Loucy (cell line): ENCODE data around the gene TP53AIP1.

Experiments used
- H2AFZ ChIP-seq: fragments of 200-600 bp; sonication (generic); 2 replicates; pipeline ENCODE4 v1.6.0; 2016; ENCODE audit warnings: antibody characterized with exemption, mild to moderate bottlenecking, low read length, moderate library complexity
- H3F3A ChIP-seq: fragments of 200-600 bp; 2 replicates; pipeline ENCODE4 v1.6.0; 2016; ENCODE audit warnings: antibody characterized with exemption, low read depth, mild to moderate bottlenecking
- H3K27me3 ChIP-seq: fragments of 200-600 bp; sonication (generic); 2 replicates; pipeline ENCODE4 v1.6.1; 2014; ENCODE audit warnings: low read length, mild to moderate bottlenecking; ENCODE audit not compliant: insufficient read depth, poor library complexity, severe bottlenecking
- H3K36me3 ChIP-seq: fragments of 200-600 bp; sonication (generic); 2 replicates; pipeline ENCODE4 v1.6.1; 2016; ENCODE audit warnings: low read length; ENCODE audit not compliant: insufficient read depth
- H3K4me1 ChIP-seq: fragments of 200-600 bp; sonication (generic); 2 replicates; pipeline ENCODE4 v1.5.1; 2014; ENCODE audit warnings: low read length, mild to moderate bottlenecking; ENCODE audit not compliant: insufficient read depth, poor library complexity, severe bottlenecking
- H3K4me2 ChIP-seq: fragments of 200-600 bp; sonication (generic); 2 replicates; pipeline ENCODE4 v1.6.0; 2014; ENCODE audit warnings: antibody characterized with exemption, low read length, low read depth, mild to moderate bottlenecking; ENCODE audit not compliant: poor library complexity, severe bottlenecking
- H3K4me3 ChIP-seq: fragments of 200-600 bp; sonication (generic); 2 replicates; pipeline ENCODE4 v1.5.1; 2014; ENCODE audit warnings: low read length, mild to moderate bottlenecking, mixed read lengths; ENCODE audit not compliant: poor library complexity, severe bottlenecking
- H3K79me2 ChIP-seq: fragments of 200-600 bp; sonication (generic); 2 replicates; pipeline ENCODE4 v1.6.1; 2014; ENCODE audit warnings: low read length; ENCODE audit not compliant: insufficient read depth
- H3K9ac ChIP-seq: fragments of 200-600 bp; sonication (generic); 2 replicates; pipeline ENCODE4 v1.6.0; 2014; ENCODE audit warnings: mild to moderate bottlenecking, low read depth, low read length, moderate library complexity; ENCODE audit not compliant: poor library complexity, severe bottlenecking
- H3K9me2 ChIP-seq: fragments of 200-600 bp; sonication (generic); replicated peaks from 2 replicates; pipeline ENCODE4 v1.6.1; 2016; ENCODE audit warnings: low read depth, low read length, mixed read lengths
- H3K9me3 ChIP-seq: fragments of 200-600 bp; sonication (generic); 2 replicates; pipeline ENCODE4 v1.6.1; 2014; ENCODE audit warnings: mild to moderate bottlenecking, antibody characterized with exemption, low read length, low read depth; ENCODE audit not compliant: insufficient read depth
- H4K20me1 ChIP-seq: fragments of 200-600 bp; sonication (generic); 2 replicates; pipeline ENCODE4 v1.6.0; 2014; ENCODE audit warnings: antibody characterized with exemption, low read length, mild to moderate bottlenecking; ENCODE audit not compliant: insufficient read depth, poor library complexity, severe bottlenecking
- CTCF ChIP-seq: fragments of 200-600 bp; sonication (generic); conservative IDR thresholded peaks from 2 replicates; pipeline ENCODE4 v1.5.1; 2014; ENCODE audit warnings: mild to moderate bottlenecking, antibody characterized with exemption, low read length
- EZH2phosphoT487 ChIP-seq: fragments of 200-600 bp; IDR thresholded peaks from 2 replicates; pipeline ENCODE4 v1.6.1; 2018; ENCODE audit warnings: antibody characterized with exemption, mild to moderate bottlenecking, moderate library complexity, borderline replicate concordance

The TP53AIP1 gene

GRCh38 chr11:128948583-128948982 lies 5.9 kb upstream of the TP53AIP1 start:
- TF ChIP-seq EZH2phosphoT487 (no peak), CTCF (peak; percentile 57)
- no peak overlapping the region for H3K4me2 ChIP-seq
- H3K27me3 ChIP-seq: no peaks in the 10 kb centered on the region
- H3K4me1 ChIP-seq: no peaks in the 10 kb centered on the region
- H3K4me3 ChIP-seq: no peak overlapping the region
- no peaks in the 10 kb centered on the region for H3K9me3 ChIP-seq
- no peak overlapping the region for H2AFZ ChIP-seq
- no peak overlapping the region for H3K9ac ChIP-seq
- H3K9me2 ChIP-seq: no peaks in the 10 kb centered on the region
- H4K20me1 ChIP-seq: no peaks in the 10 kb centered on the region
- H3K36me3 ChIP-seq: no peaks in the 10 kb centered on the region
- no peaks in the 10 kb centered on the region for H3K79me2 ChIP-seq
- no peaks in the 10 kb centered on the region for H3F3A ChIP-seq

- Histone ChIP-seq H3K27me3 (no peaks in the 10 kb centered on the region), H4K20me1 (no peaks in the 10 kb centered on the region), H3K9me3 (no peaks in the 10 kb centered on the region), H3K4me1 (no peaks in the 10 kb centered on the region), H2AFZ (no peak overlapping the region), H3F3A (no peaks in the 10 kb centered on the region), H3K36me3 (no peaks in the 10 kb centered on the region), H3K9ac (no peak overlapping the region), H3K9me2 (no peaks in the 10 kb centered on the region), H3K4me3 (no peak overlapping the region), H3K4me2 (no peak overlapping the region), H3K79me2 (no peaks in the 10 kb centered on the region)
- TF ChIP-seq EZH2phosphoT487 (no peak), CTCF (no peak)
Observed at GRCh38 chr11:128947773-128948172, 5.1 kb upstream of the TP53AIP1 start.

- no peaks in the 10 kb centered on the region for H3K27me3 ChIP-seq
- H3K9ac ChIP-seq: no peak overlapping the region
- no peaks in the 10 kb centered on the region for H3K79me2 ChIP-seq
- no peaks in the 10 kb centered on the region for H4K20me1 ChIP-seq
- no peaks in the 10 kb centered on the region for H3K9me2 ChIP-seq
- H3K4me1 ChIP-seq: no peaks in the 10 kb centered on the region
- no peaks in the 10 kb centered on the region for H3K36me3 ChIP-seq
- H3F3A ChIP-seq: no peaks in the 10 kb centered on the region
- no peak overlapping the region for H2AFZ ChIP-seq
- H3K9me3 ChIP-seq: no peaks in the 10 kb centered on the region
- no peak overlapping the region for H3K4me3 ChIP-seq
- TF ChIP-seq CTCF (no peak), EZH2phosphoT487 (no peak)
- H3K4me2 ChIP-seq: no peak overlapping the region
Observed at GRCh38 chr11:128946648-128947047, 4.0 kb upstream of the TP53AIP1 start.
